T-cell (primary cell): Measurements from ENCODE around the gene E2F7. TPM values are rescaled to one million over a fixed set of nuclear protein-coding genes. Genes with fewer than 3 reads are reported as not detected.

Source experiments
- ATAC-seq, 4 experiments: fragments of 200-7000 bp in 3 of 4; fragments of 150-1000 bp in 1 of 4; cut with Tn5 transposase; replicated peaks in 1 of 4; 1 replicate in 3 of 4; 2 replicates in 1 of 4; pipeline ENCODE4 v1.10.0; 2021; ENCODE audit warnings: moderate library complexity in 3 of 4, mild to moderate bottlenecking in 2 of 4, moderate number of reproducible peaks in 1 of 4
- CTCF ChIA-PET, 2 donors: fragments of 300-600 bp; sonication (Branson Sonifier 250); formaldehyde crosslinking; loops; one replicate each; lab custom pipeline; 2022; ENCODE audit warnings: antibody characterized with exemption in 2 of 2; lab: Charles Lee
- POLR2A ChIA-PET, 2 donors: fragments of 300-600 bp; sonication (Branson Sonifier 250); formaldehyde crosslinking; loops; one replicate each; lab custom pipeline; 2022; ENCODE audit warnings: antibody characterized with exemption in 2 of 2; lab: Charles Lee
- DNase-seq, 35 experiments: peaks; one replicate each; pipeline versions ENCODE4 v3.0.0 to v3.0.0-alpha.2; 2013 to 2023
- H3K27ac ChIP-seq: one replicate; pipeline ENCODE4 v1.5.1; 2013; ENCODE audit warnings: low read length
- H3K27me3 ChIP-seq, 2 experiments: replicated peaks in 1 of 2; 1 replicate in 1 of 2; 2 replicates in 1 of 2; pipeline versions ENCODE4 v1.6.1 to v1.7.0; 2013; ENCODE audit warnings: low read length in 1 of 2, mixed read lengths in 1 of 2; ENCODE audit not compliant: control insufficient read depth in 2 of 2, insufficient read depth in 2 of 2; ENCODE audit errors: extremely low read depth in 1 of 2
- H3K36me3 ChIP-seq, 2 donors: 1 replicate in 1 of 2; 2 replicates in 1 of 2; pipeline versions ENCODE4 v1.6.1 to v1.7.0; 2013; ENCODE audit warnings: low read length in 1 of 2; ENCODE audit not compliant: control insufficient read depth in 2 of 2, insufficient read depth in 1 of 2; ENCODE audit errors: extremely low read depth in 1 of 2
- H3K4me1 ChIP-seq, 2 experiments: 1 replicate in 1 of 2; 2 replicates in 1 of 2; pipeline versions ENCODE4 v1.6.1 to v1.7.0; 2013; ENCODE audit warnings: low read length in 2 of 2, mixed read lengths in 1 of 2; ENCODE audit not compliant: insufficient read depth in 2 of 2, control insufficient read depth in 1 of 2; ENCODE audit errors: extremely low read depth in 1 of 2
- H3K4me3 ChIP-seq, 2 donors: 1 replicate in 1 of 2; 2 replicates in 1 of 2; pipeline versions ENCODE4 v1.5.1 to v1.7.0; 2013; ENCODE audit warnings: mild to moderate bottlenecking in 2 of 2, low read length in 1 of 2, moderate library complexity in 1 of 2; ENCODE audit not compliant: control insufficient read depth in 1 of 2; ENCODE audit errors: extremely low read depth in 1 of 2
- H3K9me3 ChIP-seq: 2 replicates; pipeline ENCODE4 v1.7.0; 2013
- H3K27ac Mint-ChIP-seq, 2 donors: one replicate each; pipeline ENCODE4 v1.8.0; 2020 to 2021; ENCODE audit warnings: mild to moderate bottlenecking in 2 of 2, mixed read lengths in 2 of 2
- H3K27me3 Mint-ChIP-seq, 2 donors: one replicate each; pipeline ENCODE4 v1.8.0; 2021 to 2022; ENCODE audit warnings: mixed read lengths in 2 of 2
- H3K36me3 Mint-ChIP-seq: one replicate; pipeline ENCODE4 v1.8.0; 2021; ENCODE audit warnings: mixed read lengths
- H3K4me1 Mint-ChIP-seq, 3 donors: one replicate each; pipeline ENCODE4 v1.8.0; 2020 to 2022; ENCODE audit warnings: mixed read lengths in 3 of 3, mild to moderate bottlenecking in 1 of 3
- H3K4me3 Mint-ChIP-seq, 3 donors: one replicate each; pipeline ENCODE4 v1.8.0; 2020 to 2022; ENCODE audit warnings: mild to moderate bottlenecking in 3 of 3, mixed read lengths in 3 of 3, moderate library complexity in 3 of 3
- H3K9me3 Mint-ChIP-seq, 3 donors: one replicate each; pipeline ENCODE4 v1.8.0; 2020 to 2022; ENCODE audit warnings: mixed read lengths in 3 of 3
- WGBS: methylation state at CpG from one replicate; pipeline ENCODE4 v1.1.5; 2013; ENCODE audit warnings: missing lambda C conversion rate; ENCODE audit not compliant: insufficient coverage; 5-methylcytosine and 5-hydroxymethylcytosine counted together
- total RNA-seq, 35 experiments: library from RNA in 6 of 35; stranded (reverse) in 6 of 35; fragments of 120-200 nt in 1 of 35; gene quantifications; one replicate each; pipeline versions ENCODE4 v1.2.1 to v1.2.4 and lab custom pipeline; 2013 to 2026

Gene E2F7
- total RNA-seq, 5 donors from 2014 or later (not counting 1 experiment from before 2014, with no cell fraction given): 0.13 to 0.66 (median 0.58) TPM

DNA sequence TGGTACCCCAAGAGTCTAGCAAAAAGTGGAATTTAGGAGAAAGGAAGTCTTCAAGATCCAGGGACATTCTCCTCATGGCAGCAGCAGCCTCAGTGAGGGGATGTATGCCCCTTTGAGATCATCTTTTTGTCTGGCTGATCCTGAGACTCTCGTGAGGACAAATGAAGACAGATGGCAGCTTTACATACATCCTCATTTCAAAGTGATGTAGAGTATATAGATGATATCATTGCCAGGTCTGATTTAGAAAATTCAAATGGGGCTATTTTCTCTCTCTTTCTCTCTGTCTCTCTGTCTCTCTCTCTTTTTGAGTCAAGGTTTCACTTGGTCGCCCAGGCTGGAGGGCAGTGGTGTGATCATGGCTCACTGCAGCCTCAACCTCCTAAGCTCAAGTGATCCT lies 61.5 kb downstream of the E2F7 start:
- DNase-seq: no peak
- H3K4me1 Mint-ChIP-seq: no peaks in the 10 kb centered on the region
- CTCF ChIA-PET: no interaction called here
- no peak overlapping the region for H3K4me3 Mint-ChIP-seq
- H3K4me3 ChIP-seq: no peak overlapping the region
- H3K36me3 Mint-ChIP-seq: no peaks in the 10 kb centered on the region
- ATAC-seq: no peak
- no peaks in the 10 kb centered on the region for H3K9me3 Mint-ChIP-seq
- no CpG with 5 or more reads among the region's 2 CpGs for WGBS
- no peaks in the 10 kb centered on the region for H3K27me3 ChIP-seq
- no peak overlapping the region for H3K27ac ChIP-seq
- H3K9me3 ChIP-seq: no peaks in the 10 kb centered on the region
- H3K4me1 ChIP-seq: no peaks in the 10 kb centered on the region
- no peaks in the 10 kb centered on the region for H3K36me3 ChIP-seq
- peaks cover 14 to 20% of the 10 kb centered on the region in 2 donors for H3K27me3 Mint-ChIP-seq
- POLR2A ChIA-PET: no interaction called here
- no peak overlapping the region for H3K27ac Mint-ChIP-seq

DNA sequence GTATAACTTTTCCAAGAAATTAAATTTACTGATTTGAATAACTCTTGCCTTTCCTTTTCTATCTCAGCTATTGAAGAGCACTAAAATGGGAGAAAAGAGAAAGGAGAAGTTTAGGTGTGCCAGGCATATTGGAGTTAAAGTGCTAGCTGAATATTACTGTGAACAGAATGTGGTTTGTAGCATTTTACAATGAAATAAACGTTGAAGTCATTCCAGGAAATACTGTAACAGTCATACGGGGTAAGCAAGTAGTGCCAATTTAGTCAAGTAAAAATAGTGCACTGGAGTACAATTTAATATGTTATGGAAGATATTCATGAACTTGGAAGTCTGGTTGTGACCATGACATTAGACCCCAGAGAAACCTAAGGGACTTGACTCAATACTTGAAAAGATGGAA lies 62.1 kb downstream of the E2F7 start:
- CTCF ChIA-PET: no interaction called here
- WGBS: 18% methylated on average over 2 of the region's 2 CpGs
- POLR2A ChIA-PET: no interaction called here
- Histone ChIP-seq H3K4me3 (no peak overlapping the region), H3K9me3 (no peaks in the 10 kb centered on the region), H3K36me3 (no peaks in the 10 kb centered on the region), H3K27ac (no peak overlapping the region), H3K4me1 (no peaks in the 10 kb centered on the region), H3K27me3 (no peaks in the 10 kb centered on the region)
- Mint-ChIP-seq H3K4me3 (no peak overlapping the region), H3K4me1 (no peaks in the 10 kb centered on the region), H3K27ac (no peak overlapping the region), H3K27me3 (peaks cover 14 to 18% of the 10 kb centered on the region in 2 donors), H3K9me3 (no peaks in the 10 kb centered on the region), H3K36me3 (no peaks in the 10 kb centered on the region)
- ATAC-seq (no peak), DNase-seq (no peak)

DNA sequence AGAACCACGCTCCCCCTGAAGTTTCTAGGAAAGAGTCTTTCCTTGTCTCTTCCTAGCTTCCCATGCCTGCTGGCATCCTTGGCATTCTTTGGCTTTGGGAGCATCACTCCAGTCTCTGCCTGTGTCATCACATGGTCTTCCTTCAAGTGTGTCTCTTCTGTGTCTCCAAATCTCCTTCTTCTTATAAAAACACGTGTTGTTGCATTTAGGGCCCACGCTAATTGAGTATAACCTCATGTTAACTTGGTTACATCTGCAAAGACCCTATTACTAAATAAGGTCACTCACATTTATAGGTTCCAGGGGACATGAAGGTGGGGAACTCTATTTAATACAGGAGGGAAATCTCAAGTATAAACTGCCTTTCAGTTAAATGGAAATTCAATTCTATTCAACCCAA lies 63.0 kb downstream of the E2F7 start:
- CTCF ChIA-PET: no interaction called here
- no peaks in the 10 kb centered on the region for H3K36me3 ChIP-seq
- POLR2A ChIA-PET: no interaction called here
- Mint-ChIP-seq H3K36me3 (no peaks in the 10 kb centered on the region), H3K4me3 (no peak overlapping the region), H3K27me3 (peaks cover 14 to 16% of the 10 kb centered on the region in 2 donors), H3K9me3 (no peaks in the 10 kb centered on the region), H3K27ac (no peak overlapping the region), H3K4me1 (no peaks in the 10 kb centered on the region)
- H3K27me3 ChIP-seq: no peaks in the 10 kb centered on the region
- no peaks in the 10 kb centered on the region for H3K4me1 ChIP-seq
- DNase-seq (no peak), ATAC-seq (no peak)
- no peak overlapping the region for H3K4me3 ChIP-seq
- no peaks in the 10 kb centered on the region for H3K9me3 ChIP-seq
- H3K27ac ChIP-seq: no peak overlapping the region
- WGBS: 100% methylated on average over 1 of the region's 3 CpGs

DNA sequence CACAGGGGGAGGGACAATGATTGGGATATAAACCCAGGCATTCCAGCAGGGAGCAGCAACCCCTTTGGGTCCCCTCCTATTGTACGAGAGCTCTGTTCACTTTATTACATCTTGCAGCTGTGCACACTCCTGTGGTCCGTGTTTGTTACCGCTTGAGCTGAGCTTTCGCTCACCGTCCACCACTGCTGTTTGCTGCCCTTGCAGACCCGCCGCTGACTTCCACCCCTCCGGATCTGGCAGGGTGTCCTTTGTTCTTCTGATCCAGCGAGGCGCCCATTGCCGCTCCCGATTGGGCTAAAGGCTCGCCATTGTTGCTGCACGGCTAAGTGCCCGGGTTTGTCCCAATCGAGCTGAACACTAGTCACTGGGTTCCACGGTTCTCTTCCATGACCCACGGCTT lies 64.1 kb downstream of the E2F7 start:
- no peaks in the 10 kb centered on the region for H3K4me1 ChIP-seq
- H3K36me3 ChIP-seq: no peaks in the 10 kb centered on the region
- Mint-ChIP-seq H3K36me3 (no peaks in the 10 kb centered on the region), H3K27ac (no peak overlapping the region), H3K4me1 (no peaks in the 10 kb centered on the region), H3K9me3 (no peaks in the 10 kb centered on the region), H3K27me3 (peaks cover 14 to 17% of the 10 kb centered on the region in 2 donors), H3K4me3 (no peak overlapping the region)
- H3K27ac ChIP-seq: no peak overlapping the region
- H3K4me3 ChIP-seq: no peak overlapping the region
- no peak for DNase-seq
- ChIA-PET CTCF (interaction anchor here in 1 of 2 donors (0.7 kb wide), 1 partner anchor 348 kb away, joined by 3 read pairs; no protein-coding TSS in a partner anchor), POLR2A (no interaction called here)
- no peaks in the 10 kb centered on the region for H3K27me3 ChIP-seq
- 88% methylated on average over 14 of the region's 18 CpGs for WGBS
- ATAC-seq: no peak
- no peaks in the 10 kb centered on the region for H3K9me3 ChIP-seq

DNA sequence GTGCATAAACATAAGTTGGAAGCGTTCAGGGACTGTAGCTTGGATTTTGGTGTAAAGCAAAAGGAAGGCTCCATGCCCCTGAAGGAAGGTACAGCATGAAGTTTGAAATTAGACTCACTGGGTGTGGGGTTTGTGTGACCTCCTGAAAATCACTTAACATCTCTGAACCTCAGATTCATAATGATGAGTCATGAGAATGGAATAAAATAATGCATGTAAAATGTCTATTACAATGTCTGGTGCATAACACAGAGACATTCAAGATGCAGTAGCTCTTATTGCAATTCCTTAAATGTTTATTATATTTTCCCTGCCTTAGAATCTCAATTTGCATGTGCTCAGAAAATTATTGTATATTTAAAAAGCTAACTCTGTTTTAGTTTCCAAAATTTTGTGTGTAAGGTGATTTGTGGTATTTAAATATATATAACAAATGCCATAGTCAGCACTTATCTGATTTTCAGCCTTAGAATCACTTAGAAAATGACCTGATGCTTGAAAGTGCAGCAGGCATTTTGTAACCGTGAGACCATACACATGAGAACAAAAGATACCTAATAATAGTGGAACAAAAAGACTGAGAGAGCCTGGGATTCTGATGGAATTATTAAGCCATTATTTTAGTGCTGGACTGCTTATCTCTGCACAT lies 66.3 kb downstream of the E2F7 start:
- POLR2A ChIA-PET: no interaction called here
- Mint-ChIP-seq H3K27ac (no peak overlapping the region), H3K27me3 (peaks cover 11 to 16% of the 10 kb centered on the region in 2 donors), H3K4me3 (no peak overlapping the region), H3K4me1 (no peaks in the 10 kb centered on the region), H3K36me3 (no peaks in the 10 kb centered on the region), H3K9me3 (no peaks in the 10 kb centered on the region)
- H3K9me3 ChIP-seq: no peaks in the 10 kb centered on the region
- no peaks in the 10 kb centered on the region for H3K36me3 ChIP-seq
- H3K4me1 ChIP-seq: no peaks in the 10 kb centered on the region
- no peak for ATAC-seq
- DNase-seq: no peak
- H3K27me3 ChIP-seq: no peaks in the 10 kb centered on the region
- no CpG with 5 or more reads among the region's 2 CpGs for WGBS
- no peak overlapping the region for H3K27ac ChIP-seq
- CTCF ChIA-PET: no interaction called here
- H3K4me3 ChIP-seq: no peak overlapping the region

GRCh38 chr12:76998386-76998785 lies 67.0 kb downstream of the E2F7 start:
- H3K4me3 Mint-ChIP-seq: no peak overlapping the region
- H3K4me1 Mint-ChIP-seq: no peaks in the 10 kb centered on the region

More at GRCh38 chr12:76998386-76998785, 67.0 kb downstream of the E2F7 start:
- H3K36me3 ChIP-seq: no peaks in the 10 kb centered on the region
- H3K9me3 ChIP-seq: no peaks in the 10 kb centered on the region
- no CpG with 5 or more reads among the region's 4 CpGs for WGBS
- ChIA-PET CTCF (no interaction called here), POLR2A (no interaction called here)
- H3K27me3 ChIP-seq: no peaks in the 10 kb centered on the region
- H3K4me1 ChIP-seq: no peaks in the 10 kb centered on the region
- DNase-seq (no peak), ATAC-seq (no peak)
- Mint-ChIP-seq H3K27ac (no peak overlapping the region), H3K27me3 (peaks cover 12 to 17% of the 10 kb centered on the region in 2 donors), H3K36me3 (no peaks in the 10 kb centered on the region), H3K9me3 (no peaks in the 10 kb centered on the region)
- H3K4me3 ChIP-seq: no peak overlapping the region
- H3K27ac ChIP-seq: no peak overlapping the region
